HG03139 (cell line): ENCODE results near the gene RET.

Source experiments
- ATAC-seq: cut with Tn5 transposase; IDR thresholded peaks from one replicate; pipeline ENCODE4 v1.9.1; 2021; ENCODE audit not compliant: unreplicated experiment

The RET gene

GRCh38 chr10:43166207-43166879 lies 89.5 kb downstream of the RET start:
- no peak for ATAC-seq

GRCh38 chr10:43166880-43167497 lies 90.1 kb downstream of the RET start:
- ATAC-seq = peak; percentile 51

- no peak for ATAC-seq
Observed at GRCh38 chr10:43167498-43167889, 90.6 kb downstream of the RET start.

- no peak for ATAC-seq
Observed at GRCh38 chr10:43170491-43170890, 93.6 kb downstream of the RET start.

GRCh38 chr10:43172645-43173044 lies 95.8 kb downstream of the RET start:
- ATAC-seq = no peak

GRCh38 chr10:43173120-43173519 lies 96.3 kb downstream of the RET start:
- ATAC-seq = no peak

- ATAC-seq = no peak
Observed at GRCh38 chr10:43174969-43175368, 98.1 kb downstream of the RET start.

- no peak for ATAC-seq
Observed at GRCh38 chr10:43176271-43176670, 99.4 kb downstream of the RET start.

- no peak for ATAC-seq
Observed at GRCh38 chr10:43177595-43177994, 100.7 kb downstream of the RET start.
